A549 (cell line): Measurements from ENCODE around the gene FUT7. TPM values are rescaled to one million over a fixed set of nuclear protein-coding genes. Genes with fewer than 3 reads are reported as not detected.

Experiments
- ATAC-seq, 2 experiments: fragments of 200-7000 bp in 1 of 2; fragments of >200 bp in 1 of 2; cut with Nextera tagmentation in 1 of 2; cut with Tn5 transposase in 1 of 2; 3 replicates each; pipeline versions ENCODE4 v1.8.0 to v1.9.1; 2018 to 2020; ENCODE audit warnings: mild to moderate bottlenecking in 1 of 2, moderate library complexity in 1 of 2
- CTCF ChIA-PET: fragments of 300-600 bp; sonication (Branson Sonifier 250); formaldehyde crosslinking; extraction: SDS; loops from one replicate; lab custom pipeline; 2021; ENCODE audit warnings: antibody characterized with exemption, inconsistent platforms; lab: Yijun Ruan, JAX
- POLR2A ChIA-PET: fragments of 350-600 bp; formaldehyde crosslinking; extraction: SDS; loops from one replicate; lab custom pipeline; 2021; ENCODE audit warnings: antibody characterized with exemption, inconsistent platforms; lab: Yijun Ruan, JAX
- DNase-seq, 2 experiments: peaks; one replicate each; pipeline versions ENCODE4 v3.0.0 to v3.0.0-alpha.2; 2011 to 2016; ENCODE audit warnings: low read depth in 1 of 2, low spot score in 1 of 2
- FAIRE-seq: peaks from 2 replicates; lab custom pipeline; 2011; peaks lifted over from hg19 to GRCh38; lab: Jason Lieb, UNC
- H3K27ac ChIP-seq, 2 experiments: fragments of >200 bp; sonication (Bioruptor Twin); formaldehyde crosslinking; 3 replicates each; pipeline ENCODE4 v1.5.1; 2016 to 2017
- H3K4me1 ChIP-seq: fragments of >200 bp; sonication (Bioruptor Twin); formaldehyde crosslinking; 3 replicates; pipeline ENCODE4 v1.6.1; 2016
- H3K4me2 ChIP-seq: fragments of >200 bp; sonication (Bioruptor Twin); formaldehyde crosslinking; 3 replicates; pipeline ENCODE4 v1.6.1; 2016
- H3K4me3 ChIP-seq: fragments of >200 bp; sonication (Bioruptor Twin); formaldehyde crosslinking; 3 replicates; pipeline ENCODE4 v1.5.1; 2016
- H3K9me3 ChIP-seq: fragments of >200 bp; sonication (Bioruptor Twin); formaldehyde crosslinking; 3 replicates; pipeline ENCODE4 v1.6.1; 2016
- CBX2 ChIP-seq: fragments of 200-600 bp; sonication (generic); IDR thresholded peaks from 2 replicates; pipeline ENCODE4 v1.6.1; 2016; ENCODE audit warnings: low read depth, mild to moderate bottlenecking, borderline replicate concordance
- CBX8 ChIP-seq: fragments of 200-600 bp; sonication (generic); IDR thresholded peaks from 2 replicates; pipeline ENCODE4 v1.6.1; 2016
- CEBPB ChIP-seq, 2 experiments: fragments of >200 bp in 1 of 2; sonication (Bioruptor Twin) in 1 of 2; formaldehyde crosslinking in 1 of 2; IDR thresholded peaks; 2 replicates each; pipeline ENCODE4 v1.6.1; 2012 to 2016
- ESRRA ChIP-seq: fragments of 150-350 bp; IDR thresholded peaks from 2 replicates; pipeline ENCODE4 v1.6.1; 2014; ENCODE audit warnings: mild to moderate bottlenecking, low read length, borderline replicate concordance
- FOSL2 ChIP-seq, 2 experiments: fragments of 450-650 bp in 1 of 2; fragments of >200 bp in 1 of 2; sonication (Bioruptor Twin) in 1 of 2; formaldehyde crosslinking; IDR thresholded peaks; 2 replicates each; pipeline versions ENCODE4 v1.5.0 to v1.6.1; 2016 to 2020; ENCODE audit warnings: mild to moderate bottlenecking in 1 of 2, moderate library complexity in 1 of 2
- FOXS1 ChIP-seq: fragments of 250-450 bp; sonication (Bioruptor Pico); IDR thresholded peaks from 2 replicates; pipeline ENCODE4 v1.5.0; 2020; ENCODE audit warnings: mild to moderate bottlenecking, moderate library complexity
- HEYL ChIP-seq: fragments of 250-450 bp; sonication (Bioruptor Pico); IDR thresholded peaks from 2 replicates; pipeline ENCODE4 v1.8.0; 2021; ENCODE audit warnings: mild to moderate bottlenecking, moderate library complexity
- HOXA7 ChIP-seq: fragments of 250-450 bp; sonication (Bioruptor Pico); IDR thresholded peaks from 2 replicates; pipeline ENCODE4 v1.5.0; 2020; ENCODE audit warnings: mild to moderate bottlenecking, moderate library complexity
- HOXB5 ChIP-seq: fragments of 250-450 bp; sonication (Bioruptor Pico); IDR thresholded peaks from 2 replicates; pipeline ENCODE4 v1.5.0; 2020; ENCODE audit warnings: mild to moderate bottlenecking, moderate library complexity
- JUN ChIP-seq, 2 experiments: fragments of >200 bp; sonication (Bioruptor Twin); formaldehyde crosslinking; IDR thresholded peaks; 2 replicates in 1 of 2; 3 replicates in 1 of 2; pipeline ENCODE4 v1.6.1; 2016 to 2017
- KDM1A ChIP-seq: fragments of 200-600 bp; sonication (generic); IDR thresholded peaks from 2 replicates; pipeline ENCODE4 v1.6.1; 2016; ENCODE audit warnings: low read depth, mild to moderate bottlenecking
- MAZ ChIP-seq: fragments of 150-350 bp; IDR thresholded peaks from 2 replicates; pipeline ENCODE4 v1.6.1; 2014; ENCODE audit warnings: antibody characterized with exemption, low read depth, low read length, borderline replicate concordance
- POLR2A ChIP-seq: IDR thresholded peaks from 2 replicates; pipeline ENCODE4 v1.6.1; 2012; ENCODE audit warnings: mild to moderate bottlenecking, low read length
- RARB ChIP-seq: fragments of 250-450 bp; sonication (Bioruptor Pico); IDR thresholded peaks from 2 replicates; pipeline ENCODE4 v1.8.0; 2021; ENCODE audit warnings: mild to moderate bottlenecking, moderate library complexity
- RCOR1 ChIP-seq: fragments of 150-350 bp; IDR thresholded peaks from 2 replicates; pipeline ENCODE4 v1.6.1; 2014; ENCODE audit warnings: antibody characterized with exemption, low read length, low read depth
- ZFP36 ChIP-seq: fragments of 450-650 bp; IDR thresholded peaks from 2 replicates; pipeline ENCODE4 v1.6.1; 2014; ENCODE audit warnings: borderline replicate concordance; ENCODE audit not compliant: partially characterized antibody
- ZNF302 ChIP-seq: fragments of 250-450 bp; sonication (Bioruptor Pico); IDR thresholded peaks from 2 replicates; pipeline ENCODE4 v1.9.0; 2021; ENCODE audit warnings: inconsistent platforms, mild to moderate bottlenecking, moderate library complexity
- WGBS: methylation state at CpG from one replicate; pipeline ENCODE4 v1.1.6; 2017; ENCODE audit errors: missing lambda C conversion rate; 5-methylcytosine and 5-hydroxymethylcytosine counted together
- polyA plus RNA-seq, 4 experiments: library from polyadenylated mRNA; depleted of rRNA in 3 of 4; stranded (reverse); fragments of >200 nt; fragmentation: RNase III in 1 of 4; extraction: RNeasy Plus Mini Kit Qiagen cat#74134 plus additional on column Dnase treatment in 1 of 4; gene quantifications; 2 replicates in 3 of 4; 3 replicates in 1 of 4; pipeline ENCODE4 v1.2.3, GENCODE V29; 2011 to 2017
- TF ChIP-seq, protein P1 (sequence below): fragments of 150-350 bp; IDR thresholded peaks from 2 replicates; pipeline ENCODE4 v1.6.1; 2014; ENCODE audit warnings: low read depth, mild to moderate bottlenecking, low read length
- TF ChIP-seq, protein P2 (sequence below): fragments of >200 bp; sonication (Bioruptor Twin); formaldehyde crosslinking; IDR thresholded peaks from 3 replicates; pipeline ENCODE4 v1.6.1; 2016
- TF ChIP-seq, protein P3 (sequence below): fragments of 450-650 bp; IDR thresholded peaks from 2 replicates; pipeline ENCODE4 v1.6.1; 2014; ENCODE audit warnings: antibody characterized with exemption

Gene FUT7
- polyA plus RNA-seq, 2 of the 4 experiments (the other 2 are of a cell fraction) = not detected

DNA sequence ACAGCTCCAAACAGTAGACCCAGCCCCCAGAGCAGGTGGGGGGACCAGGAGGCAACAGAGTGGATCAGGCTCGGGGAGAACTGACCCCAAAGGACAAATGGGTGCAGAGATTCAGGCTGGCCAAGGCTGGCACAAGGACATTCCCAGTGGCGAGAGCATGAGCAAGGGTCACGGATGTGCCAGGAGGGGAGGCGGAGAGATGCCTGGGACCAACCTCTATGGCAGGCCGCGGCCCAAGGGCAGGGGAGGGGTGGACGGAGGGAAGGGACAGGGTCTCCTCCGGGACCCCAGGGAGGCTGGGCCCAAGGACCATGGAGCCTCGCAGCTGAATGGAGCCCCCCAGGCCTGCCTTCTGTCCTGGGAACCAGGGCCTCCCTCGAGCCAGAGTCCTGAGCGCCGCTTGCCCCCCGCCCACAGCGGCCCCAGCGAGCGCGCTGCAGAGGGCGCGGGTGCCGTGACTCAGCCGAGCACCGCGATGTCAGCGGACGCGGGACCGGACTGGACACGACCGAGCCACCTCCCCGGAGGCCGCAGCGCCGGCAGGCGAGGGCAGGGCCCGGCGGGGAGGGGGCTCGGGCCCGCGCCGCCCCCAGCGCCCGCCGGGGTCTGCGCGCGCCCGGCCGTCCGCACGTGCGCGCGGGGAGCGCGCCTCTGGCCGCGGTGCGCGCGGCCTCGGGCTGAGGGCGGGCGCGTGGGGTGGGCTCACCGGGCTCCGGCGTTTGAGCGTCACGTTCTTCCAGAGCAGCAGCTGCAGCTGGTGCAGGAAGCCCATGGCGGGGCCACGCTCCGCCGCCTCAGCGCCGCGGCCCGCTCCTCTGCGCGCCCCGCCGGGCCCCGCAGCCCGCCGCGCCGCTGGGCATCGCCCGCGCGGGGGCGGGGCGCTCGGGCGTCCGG, 4.3 kb downstream of the FUT7 start, which contains the start of gene ABCA2:
Gene ABCA2 (minus strand): TSS at position 869 of the 894 bp plus-strand sequence. CDS start 97 bp downstream, at position 772.
- ATAC-seq = peak; percentile 2 to 4; a peak in 3 of 6 replicates
- ChIA-PET CTCF (interaction anchor here (0.6 to 20.4 kb wide), 26 partner anchors 9 to 339 kb away, joined by 3 to 282 read pairs (median 7); partner anchors contain the start of genes C8G, CLIC3, ENTPD2 and FBXW5), POLR2A (interaction anchor here (1.9 kb wide), 1 partner anchor 19 kb away, joined by 5 read pairs; the partner anchor contains the start of gene NPDC1)
- Histone ChIP-seq H3K27ac (peak within 1 kb of the TSS; percentile 82 to 92), H3K4me3 (peak within 1 kb of the TSS; percentile 74), H3K4me2 (peak within 1 kb of the TSS; percentile 100), H3K4me1 (peaks cover 28% of the 10 kb centered on the region), H3K9me3 (no peaks in the 10 kb centered on the region)
- no peak for TF ChIP-seq CBX2
- TF ChIP-seq FOSL2 (IDR thresholded peaks at IDR 0.05) = no peak
- peak; percentile 30; the same call in 1 of the 2 replicates for TF ChIP-seq FOSL2 (CRISPR knock-in tag; IDR thresholded peaks at IDR 0.05)
- TF ChIP-seq POLR2A = peak; percentile 32
- no peak for TF ChIP-seq CBX8
- 7% methylated on average over 30 of the region's 95 CpGs for WGBS
- DNase-seq = no peak
- FAIRE-seq = no peak

DNA sequence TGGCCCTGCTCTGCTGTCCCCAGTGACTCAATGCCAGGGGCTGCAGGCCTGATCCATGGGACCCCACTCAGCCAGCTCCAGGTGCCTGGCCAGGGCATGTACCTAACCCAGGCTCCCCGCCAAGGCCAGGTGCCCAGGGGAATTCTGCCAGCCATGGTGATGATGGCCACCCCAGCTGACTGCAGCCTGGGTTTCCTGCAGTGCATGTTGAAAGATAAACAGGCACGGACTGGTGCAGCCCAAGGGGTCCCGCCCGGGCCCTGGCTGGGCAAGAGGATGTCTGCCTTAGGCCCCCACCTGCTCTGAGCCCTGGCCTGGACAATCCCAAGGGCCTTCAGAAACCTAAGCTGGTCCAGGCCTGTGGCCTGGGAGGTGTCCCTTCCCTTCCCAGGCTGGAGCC, 5.1 kb downstream of the FUT7 start:
- Histone ChIP-seq H3K4me2 (peak overlapping the region; percentile 100), H3K27ac (peak overlapping the region in 1 of 2 experiments; percentile 92; a peak in 3 of 6 replicates), H3K9me3 (no peaks in the 10 kb centered on the region), H3K4me3 (no peak overlapping the region), H3K4me1 (peaks cover 31% of the 10 kb centered on the region)
- TF ChIP-seq HOXB5 (CRISPR knock-in tag) (no peak), RARB (CRISPR knock-in tag) (no peak), HEYL (CRISPR knock-in tag) (no peak), ZFP36 (no peak), FOSL2 (IDR thresholded peaks at IDR 0.05) (no peak), FOSL2 (CRISPR knock-in tag; IDR thresholded peaks at IDR 0.05) (no peak), CEBPB (IDR thresholded peaks at IDR 0.05) (no peak), ZNF302 (CRISPR knock-in tag) (no peak), HOXA7 (CRISPR knock-in tag) (no peak), JUN (IDR thresholded peaks at IDR 0.05) (no peak), KDM1A (no peak), FOXS1 (CRISPR knock-in tag) (no peak)
- TF ChIP-seq, protein P1, sequence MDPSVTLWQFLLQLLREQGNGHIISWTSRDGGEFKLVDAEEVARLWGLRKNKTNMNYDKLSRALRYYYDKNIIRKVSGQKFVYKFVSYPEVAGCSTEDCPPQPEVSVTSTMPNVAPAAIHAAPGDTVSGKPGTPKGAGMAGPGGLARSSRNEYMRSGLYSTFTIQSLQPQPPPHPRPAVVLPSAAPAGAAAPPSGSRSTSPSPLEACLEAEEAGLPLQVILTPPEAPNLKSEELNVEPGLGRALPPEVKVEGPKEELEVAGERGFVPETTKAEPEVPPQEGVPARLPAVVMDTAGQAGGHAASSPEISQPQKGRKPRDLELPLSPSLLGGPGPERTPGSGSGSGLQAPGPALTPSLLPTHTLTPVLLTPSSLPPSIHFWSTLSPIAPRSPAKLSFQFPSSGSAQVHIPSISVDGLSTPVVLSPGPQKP = no peak
- TF ChIP-seq, protein P2, sequence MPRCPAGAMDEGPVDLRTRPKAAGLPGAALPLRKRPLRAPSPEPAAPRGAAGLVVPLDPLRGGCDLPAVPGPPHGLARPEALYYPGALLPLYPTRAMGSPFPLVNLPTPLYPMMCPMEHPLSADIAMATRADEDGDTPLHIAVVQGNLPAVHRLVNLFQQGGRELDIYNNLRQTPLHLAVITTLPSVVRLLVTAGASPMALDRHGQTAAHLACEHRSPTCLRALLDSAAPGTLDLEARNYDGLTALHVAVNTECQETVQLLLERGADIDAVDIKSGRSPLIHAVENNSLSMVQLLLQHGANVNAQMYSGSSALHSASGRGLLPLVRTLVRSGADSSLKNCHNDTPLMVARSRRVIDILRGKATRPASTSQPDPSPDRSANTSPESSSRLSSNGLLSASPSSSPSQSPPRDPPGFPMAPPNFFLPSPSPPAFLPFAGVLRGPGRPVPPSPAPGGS = no peak
- POLR2A ChIA-PET = no interaction called here
- CTCF ChIA-PET = interaction anchor here (0.7 to 20.4 kb wide), 18 partner anchors 10 to 250 kb away, joined by 3 to 282 read pairs (median 4); partner anchors contain the start of genes C8G, ENTPD2, FBXW5 and LCN12
- no peak for DNase-seq
- FAIRE-seq = no peak
- WGBS = 88% methylated on average over 3 of the region's 4 CpGs
- ATAC-seq = no peak

DNA sequence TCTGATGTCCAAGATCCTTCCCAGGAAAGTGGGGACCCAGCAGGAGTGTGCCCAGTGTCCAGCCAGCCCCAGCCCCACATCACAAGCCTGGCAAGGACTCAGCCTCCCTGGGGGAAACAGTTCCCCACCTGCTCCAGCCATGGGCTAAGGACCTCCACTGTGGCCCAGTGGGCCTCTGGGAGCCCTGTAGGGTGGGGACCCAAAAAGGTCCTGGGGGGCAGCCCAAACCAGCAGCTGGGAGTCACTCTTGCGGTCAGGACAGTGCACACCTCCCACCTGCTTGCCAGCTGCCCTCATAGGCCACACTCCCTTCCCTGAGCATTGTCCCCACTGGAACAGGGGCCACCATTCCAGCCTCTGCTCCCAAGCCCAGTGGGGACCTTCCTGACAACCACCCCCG, 5.5 kb downstream of the FUT7 start:
- DNase-seq = no peak
- Histone ChIP-seq H3K9me3 (no peaks in the 10 kb centered on the region), H3K4me3 (no peak overlapping the region), H3K27ac (peak overlapping the region in 1 of 2 experiments; percentile 92; a peak in 2 of 6 replicates), H3K4me1 (peaks cover 30% of the 10 kb centered on the region), H3K4me2 (peak overlapping the region; percentile 100; the same call in 1 of the 3 replicates)
- ChIA-PET POLR2A (no interaction called here), CTCF (interaction anchor here (0.9 to 20.4 kb wide), 16 partner anchors 11 to 260 kb away, joined by 3 to 282 read pairs (median 4); partner anchors contain the start of genes C8G, ENTPD2, FBXW5 and LCN12)
- no peak for ATAC-seq
- WGBS = 100% methylated on average over 2 of the region's 2 CpGs
- TF ChIP-seq MAZ (no peak), RCOR1 (no peak), FOXS1 (CRISPR knock-in tag) (no peak), ESRRA (no peak)
- TF ChIP-seq, protein P3, sequence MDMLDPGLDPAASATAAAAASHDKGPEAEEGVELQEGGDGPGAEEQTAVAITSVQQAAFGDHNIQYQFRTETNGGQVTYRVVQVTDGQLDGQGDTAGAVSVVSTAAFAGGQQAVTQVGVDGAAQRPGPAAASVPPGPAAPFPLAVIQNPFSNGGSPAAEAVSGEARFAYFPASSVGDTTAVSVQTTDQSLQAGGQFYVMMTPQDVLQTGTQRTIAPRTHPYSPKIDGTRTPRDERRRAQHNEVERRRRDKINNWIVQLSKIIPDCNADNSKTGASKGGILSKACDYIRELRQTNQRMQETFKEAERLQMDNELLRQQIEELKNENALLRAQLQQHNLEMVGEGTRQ = no peak
- no peak for FAIRE-seq
